SH-SY5Y (cell line): Measurements from ENCODE around the gene CREB3L1.

Experiments
- GATA2 ChIP-seq: IDR thresholded peaks from 2 replicates; pipeline ENCODE4 v1.6.1; 2011; ENCODE audit warnings: mild to moderate bottlenecking, low read depth, low read length
- GATA3 ChIP-seq: IDR thresholded peaks from 2 replicates; pipeline ENCODE4 v1.6.1; 2011; ENCODE audit warnings: low read depth, mild to moderate bottlenecking, low read length, moderate library complexity

GRCh38 chr11:46366260-46366659, 88.8 kb downstream of the CREB3L1 start:
- TF ChIP-seq GATA2: no peak
- no peak for TF ChIP-seq GATA3
